Sigmoid colon (tissue), 7 donors: ENCODE data around the gene RBM17. TPM values are rescaled to one million over a fixed set of nuclear protein-coding genes. Genes with fewer than 3 reads are reported as not detected.

Experiments used
- DNase-seq: peaks from one replicate; pipeline ENCODE4 v3.0.0-alpha.2; 2019
- H3K27ac ChIP-seq, 4 donors: fragments of 200-600 bp; sonication (generic); one replicate each; pipeline ENCODE4 v1.5.1; 2016 to 2019; ENCODE audit warnings: mild to moderate bottlenecking in 1 of 4
- H3K27me3 ChIP-seq, 3 donors: fragments of 200-600 bp; sonication (generic); one replicate each; pipeline ENCODE4 v1.5.1; 2019; ENCODE audit warnings: mild to moderate bottlenecking in 1 of 3
- H3K36me3 ChIP-seq, 4 donors: fragments of 200-600 bp; sonication (generic); one replicate each; pipeline ENCODE4 v1.5.1; 2016 to 2019
- H3K4me1 ChIP-seq, 4 donors: fragments of 200-600 bp; sonication (generic); one replicate each; pipeline ENCODE4 v1.5.1; 2017 to 2019
- H3K4me3 ChIP-seq, 4 donors: fragments of 200-600 bp; sonication (generic); one replicate each; pipeline ENCODE4 v1.5.1; 2017 to 2019; ENCODE audit warnings: mild to moderate bottlenecking in 2 of 4, moderate library complexity in 1 of 4
- H3K9me3 ChIP-seq, 4 donors: fragments of 200-600 bp in 3 of 4; sonication (generic) in 3 of 4; one replicate each; pipeline versions ENCODE4 v1.5.1 to v1.6.1; 2013 to 2019
- CTCF ChIP-seq, 4 experiments: fragments of 450-650 bp in 3 of 4; fragments of 200-600 bp in 1 of 4; IDR thresholded peaks; one replicate each; pipeline ENCODE4 v1.5.1; 2016 to 2019; ENCODE audit warnings: antibody characterized with exemption in 4 of 4, mild to moderate bottlenecking in 3 of 4, moderate library complexity in 2 of 4
- EP300 ChIP-seq, 4 donors: sonication (generic); formaldehyde crosslinking; IDR thresholded peaks; one replicate each; pipeline ENCODE4 v1.6.1; 2017; ENCODE audit warnings: antibody characterized with exemption in 4 of 4
- POLR2A ChIP-seq, 2 donors: fragments of 450-650 bp; IDR thresholded peaks; one replicate each; pipeline ENCODE4 v1.6.1; 2016; ENCODE audit warnings: antibody characterized with exemption in 2 of 2, mild to moderate bottlenecking in 2 of 2, moderate library complexity in 2 of 2
- POLR2AphosphoS5 ChIP-seq, 4 donors: sonication (generic); formaldehyde crosslinking; IDR thresholded peaks; one replicate each; pipeline ENCODE4 v1.6.1; 2017; ENCODE audit warnings: antibody characterized with exemption in 4 of 4
- WGBS, 2 donors: extraction: QIAGEN DNeasy Blood & Tissue Kit; methylation state at CpG; one replicate each; pipeline ENCODE4 v1.1.7; 2013; 5-methylcytosine and 5-hydroxymethylcytosine counted together
- intact Hi-C: fragments of 100-400 bp; cut with DNase I; formaldehyde crosslinking; loops from one replicate; pipeline ENCODE4 v1.15.1; 2023
- polyA plus RNA-seq, 3 donors: library from polyadenylated mRNA; stranded (reverse); fragments of 200-250 nt; gene quantifications; one replicate each; pipeline ENCODE4 v1.2.3, GENCODE V29; 2013
- total RNA-seq, 4 donors: library from RNA; depleted of rRNA; stranded (reverse); fragments of >200 nt; gene quantifications; one replicate each; pipeline ENCODE4 v1.1.0, GENCODE V29; 2016
- donor health status: healthy with polysubstance abuse.
- donor health status: Bipolar disorder and iron deficiency.
- donor health status: healthy.

Gene RBM17
- total and polyA plus RNA-seq, 7 donors, result 32.8 to 74.2 (median 52.4) TPM

GRCh38 chr10:6142644-6143043, 53.8 kb downstream of the RBM17 start:
- TF ChIP-seq CTCF (IDR thresholded peaks at IDR 0.05) (no peak), POLR2A (IDR thresholded peaks at IDR 0.05) (no peak), POLR2AphosphoS5 (IDR thresholded peaks at IDR 0.05) (no peak), EP300 (IDR thresholded peaks at IDR 0.05) (no peak)
- Histone ChIP-seq H3K36me3 (no peaks in the 10 kb centered on the region), H3K4me3 (no peak overlapping the region), H3K27ac (no peak overlapping the region), H3K9me3 (no peaks in the 10 kb centered on the region), H3K4me1 (peaks cover 0 to 18% (median 14%) of the 10 kb centered on the region in 4 donors), H3K27me3 (peaks cover 0 to 21% (median 0%) of the 10 kb centered on the region in 3 donors)
- intact Hi-C loops, result no loop called here
- DNase-seq, result no peak
- WGBS, 2 donors, result 98% methylated on average over 7 of the region's 7 CpGs

GRCh38 chr10:6143181-6143580, 54.3 kb downstream of the RBM17 start:
- Histone ChIP-seq H3K4me1 (peaks cover 0 to 21% (median 16%) of the 10 kb centered on the region in 4 donors), H3K36me3 (no peaks in the 10 kb centered on the region), H3K9me3 (no peaks in the 10 kb centered on the region), H3K27ac (no peak overlapping the region), H3K4me3 (no peak overlapping the region), H3K27me3 (peaks cover 0 to 19% (median 0%) of the 10 kb centered on the region in 3 donors)
- 88 to 90% methylated on average over 13 of the region's 13 CpGs for WGBS, 2 donors
- TF ChIP-seq EP300 (IDR thresholded peaks at IDR 0.05) (no peak), POLR2A (IDR thresholded peaks at IDR 0.05) (no peak), POLR2AphosphoS5 (IDR thresholded peaks at IDR 0.05) (no peak), CTCF (IDR thresholded peaks at IDR 0.05) (no peak)
- DNase-seq, result no peak
- intact Hi-C loops, result no loop called here

GRCh38 chr10:6144406-6145165, 55.8 kb downstream of the RBM17 start:
- Histone ChIP-seq H3K4me3 (peak overlapping the region; percentile 75 to 93 (median 82)), H3K36me3 (no peaks in the 10 kb centered on the region), H3K4me1 (peaks cover 0 to 22% (median 16%) of the 10 kb centered on the region in 4 donors), H3K27me3 (peaks cover 0 to 14% (median 0%) of the 10 kb centered on the region in 3 donors), H3K9me3 (no peaks in the 10 kb centered on the region), H3K27ac (peak overlapping the region; percentile 81 to 91 (median 86))
- 0% methylated on average over 81 of the region's 81 CpGs for WGBS, 2 donors
- intact Hi-C loops, result loop anchor here (1.0 to 2.0 kb wide), 4 partner anchors 20 to 257 kb away; partner anchors contain the start of gene PFKFB3
- DNase-seq, result peak; percentile 95
- TF ChIP-seq CTCF (IDR thresholded peaks at IDR 0.05), result no peak
- TF ChIP-seq POLR2AphosphoS5 (IDR thresholded peaks at IDR 0.05), result peak; percentile 71 to 88 (median 85)
- peak in 1 of 2 donors; percentile 14 for TF ChIP-seq POLR2A (IDR thresholded peaks at IDR 0.05)
- no peak for TF ChIP-seq EP300 (IDR thresholded peaks at IDR 0.05)

GRCh38 chr10:6145166-6145987, 56.5 kb downstream of the RBM17 start:
- no peak for DNase-seq
- peak overlapping the region; percentile 75 to 93 (median 82) for H3K4me3 ChIP-seq
- H3K36me3 ChIP-seq, result no peaks in the 10 kb centered on the region
- peaks cover 0 to 6% (median 0%) of the 10 kb centered on the region in 3 donors for H3K27me3 ChIP-seq
- H3K9me3 ChIP-seq, result no peaks in the 10 kb centered on the region
- peaks cover 0 to 22% (median 16%) of the 10 kb centered on the region in 4 donors for H3K4me1 ChIP-seq
- TF ChIP-seq EP300 (IDR thresholded peaks at IDR 0.05) (no peak), CTCF (IDR thresholded peaks at IDR 0.05) (no peak), POLR2A (IDR thresholded peaks at IDR 0.05) (no peak), POLR2AphosphoS5 (IDR thresholded peaks at IDR 0.05) (no peak)
- intact Hi-C loops, result loop anchor here (1.0 to 2.0 kb wide), 3 partner anchors 19 to 57 kb away; partner anchors contain the start of gene PFKFB3
- WGBS, 2 donors, result 2 to 6% methylated on average over 76 of the region's 76 CpGs
- peak overlapping the region; percentile 81 to 91 (median 86) for H3K27ac ChIP-seq
